HL-60 (cell line): Measurements from ENCODE around the gene PSMD2.

Experiments
- CTCF ChIP-seq: IDR thresholded peaks from one replicate; pipeline ENCODE4 v1.5.1; 2011; ENCODE audit warnings: low read length, control low read depth, inconsistent platforms; ENCODE audit not compliant: insufficient read depth
- GABPA ChIP-seq: IDR thresholded peaks from 2 replicates; pipeline ENCODE4 v1.6.1; 2012; ENCODE audit warnings: low read depth
- POLR2AphosphoS5 ChIP-seq: IDR thresholded peaks from 2 replicates; pipeline ENCODE4 v1.6.1; 2012; ENCODE audit warnings: low read depth
- REST ChIP-seq: IDR thresholded peaks from 2 replicates; pipeline ENCODE4 v1.6.1; 2012; ENCODE audit warnings: low read depth; ENCODE audit not compliant: insufficient replicate concordance
- SPI1 ChIP-seq: IDR thresholded peaks from 2 replicates; pipeline ENCODE4 v1.6.1; 2012; ENCODE audit warnings: low read depth, mild to moderate bottlenecking, borderline replicate concordance

GRCh38 chr3:184296616-184297015 lies 2.4 kb upstream of the PSMD2 start:
- no peak for TF ChIP-seq CTCF
- no peak for TF ChIP-seq POLR2AphosphoS5
- no peak for TF ChIP-seq REST
- no peak for TF ChIP-seq SPI1
- no peak for TF ChIP-seq GABPA
